SJCRH30 (cell line): ENCODE data around the gene ATOSB. TPM values are rescaled to one million over a fixed set of nuclear protein-coding genes. Genes with fewer than 3 reads are reported as not detected.
"Not testable (repeated sequence)": the region's sequence is repeated elsewhere in the genome, so short reads cannot be mapped to it uniquely, and the experiment has no call there.

Source experiments
- DNase-seq, 2 experiments: peaks; one replicate each; pipeline ENCODE4 v3.0.0-alpha.2; 2015 to 2020
- H3K27ac ChIP-seq: fragments of 250-450 bp; sonication (Bioruptor Pico); 2 replicates; pipeline ENCODE4 v1.5.1; 2020; ENCODE audit warnings: mild to moderate bottlenecking, moderate library complexity
- H3K27me3 ChIP-seq: fragments of 250-450 bp; sonication (Bioruptor Pico); 2 replicates; pipeline ENCODE4 v1.5.1; 2020; ENCODE audit warnings: mild to moderate bottlenecking, moderate library complexity
- H3K36me3 ChIP-seq: fragments of 250-450 bp; sonication (Bioruptor Pico); 2 replicates; pipeline ENCODE4 v1.5.1; 2020; ENCODE audit warnings: mild to moderate bottlenecking, moderate library complexity
- H3K4me1 ChIP-seq: fragments of 250-450 bp; sonication (Bioruptor Pico); 2 replicates; pipeline ENCODE4 v1.5.1; 2020; ENCODE audit warnings: mild to moderate bottlenecking, moderate library complexity
- H3K4me3 ChIP-seq: fragments of 250-450 bp; sonication (Bioruptor Pico); 2 replicates; pipeline ENCODE4 v1.5.1; 2020; ENCODE audit warnings: mild to moderate bottlenecking, moderate library complexity
- H3K9me3 ChIP-seq: fragments of 250-450 bp; sonication (Bioruptor Pico); replicated peaks from 2 replicates; pipeline ENCODE4 v1.5.1; 2020; ENCODE audit warnings: mild to moderate bottlenecking, moderate library complexity
- total RNA-seq: library from RNA; depleted of rRNA; stranded (reverse); fragments of >200 nt; shearing (Covaris generic); gene quantifications from 2 replicates; pipeline ENCODE4 v1.2.3, GENCODE V29; 2014; rRNA removed

Gene ATOSB, protein sequence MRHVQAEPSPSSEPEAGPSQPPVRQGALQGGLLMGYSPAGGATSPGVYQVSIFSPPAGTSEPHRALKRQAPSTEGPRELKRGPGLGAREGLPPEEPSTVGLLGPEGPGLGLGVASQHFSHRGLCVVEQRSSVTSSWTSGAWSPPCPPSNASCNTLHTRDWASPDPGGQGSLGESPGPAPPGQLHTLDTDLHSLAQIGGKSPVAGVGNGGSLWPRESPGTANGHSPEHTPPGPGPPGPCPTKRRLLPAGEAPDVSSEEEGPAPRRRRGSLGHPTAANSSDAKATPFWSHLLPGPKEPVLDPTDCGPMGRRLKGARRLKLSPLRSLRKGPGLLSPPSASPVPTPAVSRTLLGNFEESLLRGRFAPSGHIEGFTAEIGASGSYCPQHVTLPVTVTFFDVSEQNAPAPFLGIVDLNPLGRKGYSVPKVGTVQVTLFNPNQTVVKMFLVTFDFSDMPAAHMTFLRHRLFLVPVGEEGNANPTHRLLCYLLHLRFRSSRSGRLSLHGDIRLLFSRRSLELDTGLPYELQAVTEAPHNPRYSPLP
- total RNA-seq: 4.0 and 4.5 TPM in 2 replicates

GRCh38 chr9:35115680-35116538 lies at the start of gene ATOSB:
Gene ATOSB, minus strand, starts transcription at chr9:35115862. Its CDS starts 7,588 bp downstream, at chr9:35108274.
- no peaks in the 10 kb centered on the region for H3K36me3 ChIP-seq
- H3K9me3 ChIP-seq: no peaks in the 10 kb centered on the region
- H3K27ac ChIP-seq: peak within 1 kb of the TSS; percentile 71
- peaks cover 14% of the 10 kb centered on the region for H3K4me1 ChIP-seq
- peak within 1 kb of the TSS; percentile 57 for H3K4me3 ChIP-seq
- peak; percentile 96 to 97 for DNase-seq
- H3K27me3 ChIP-seq: no peaks in the 10 kb centered on the region

DNA sequence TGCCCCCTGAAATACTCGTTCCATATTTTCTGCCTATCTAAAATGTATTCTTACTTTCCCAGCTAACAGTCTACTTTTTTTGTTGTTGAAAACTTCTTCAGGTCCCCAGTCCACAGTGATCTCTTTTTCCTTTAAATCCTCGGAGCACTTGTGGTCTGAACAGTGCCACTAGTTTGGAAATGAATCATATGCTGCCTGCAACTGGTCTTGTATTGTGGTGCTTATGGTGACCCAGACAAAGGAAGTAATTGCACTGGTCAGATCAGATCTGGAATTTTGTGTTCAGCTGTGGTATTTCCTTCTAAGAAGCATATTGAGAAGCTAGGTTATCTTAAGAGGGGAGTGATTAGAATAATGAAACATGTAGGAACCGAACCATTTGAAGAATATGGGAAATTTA lies 49.0 kb upstream of the ATOSB start:
- Histone ChIP-seq H3K4me3 (no peak overlapping the region), H3K9me3 (no peaks in the 10 kb centered on the region), H3K4me1 (peaks cover 4% of the 10 kb centered on the region; the same call in 1 of the 2 replicates), H3K27me3 (no peaks in the 10 kb centered on the region), H3K36me3 (no peaks in the 10 kb centered on the region), H3K27ac (no peak overlapping the region)
- no peak for DNase-seq

DNA sequence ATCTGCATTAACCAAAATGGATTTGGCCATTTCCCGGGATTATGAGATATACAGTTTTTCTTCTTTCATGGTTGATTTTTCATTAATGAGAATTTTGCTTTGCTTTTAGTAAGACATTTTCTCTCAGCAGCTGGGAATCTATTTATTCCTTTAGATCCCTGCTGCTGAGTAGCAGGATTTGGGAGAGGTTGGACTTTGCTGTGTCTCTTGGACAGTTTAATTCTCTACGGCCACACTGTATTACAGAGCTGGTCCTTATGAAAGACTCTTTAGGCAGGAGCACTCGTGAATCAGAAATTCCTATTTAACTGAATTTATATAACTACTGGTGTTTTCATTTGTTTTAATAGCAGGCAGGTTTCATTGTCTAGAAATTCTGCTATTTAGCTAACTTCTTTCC lies 47.8 kb upstream of the ATOSB start:
- H3K36me3 ChIP-seq: no peaks in the 10 kb centered on the region
- H3K4me3 ChIP-seq: no peak overlapping the region
- no peak overlapping the region for H3K27ac ChIP-seq
- DNase-seq: no peak
- H3K9me3 ChIP-seq: no peaks in the 10 kb centered on the region
- H3K27me3 ChIP-seq: no peaks in the 10 kb centered on the region
- peaks cover 4% of the 10 kb centered on the region; the same call in 1 of the 2 replicates for H3K4me1 ChIP-seq

DNA sequence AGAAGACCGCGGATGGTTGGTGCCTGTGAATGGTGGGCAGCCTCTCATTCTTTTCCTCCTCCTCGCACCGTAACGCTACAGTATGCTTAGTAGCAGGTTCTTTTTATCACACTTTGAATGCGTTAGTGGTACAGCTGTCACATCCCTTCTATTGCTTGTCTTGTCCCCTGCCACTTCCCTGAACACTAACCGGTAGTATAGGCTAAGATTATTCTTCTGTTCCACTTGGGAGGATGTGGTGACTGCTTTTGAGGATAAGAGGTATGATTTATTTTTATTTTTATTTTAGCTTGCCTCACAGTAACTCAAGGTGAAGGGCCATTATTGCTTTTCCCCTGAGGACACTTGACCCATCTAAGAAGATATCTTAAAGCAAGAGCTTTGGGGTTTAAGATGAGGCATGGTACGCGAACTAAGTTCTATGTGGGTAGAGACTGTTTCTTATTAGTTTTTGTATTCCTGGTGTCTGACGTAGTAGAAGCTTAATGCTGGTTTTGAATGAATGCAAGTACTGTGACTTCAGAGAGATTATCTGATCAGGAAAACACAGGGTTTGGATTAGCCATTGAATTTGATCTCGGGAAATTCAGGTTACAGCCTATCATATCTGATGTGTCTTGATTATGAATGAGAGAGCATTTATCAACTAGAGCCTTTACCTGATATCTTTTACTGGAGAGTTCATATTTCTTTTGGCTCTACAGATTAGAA lies 47.1 kb upstream of the ATOSB start:
- DNase-seq: no peak
- Histone ChIP-seq H3K27me3 (no peaks in the 10 kb centered on the region), H3K36me3 (no peaks in the 10 kb centered on the region), H3K4me1 (peaks cover 4% of the 10 kb centered on the region; the same call in 1 of the 2 replicates), H3K4me3 (peak overlapping the region; percentile 69), H3K9me3 (no peaks in the 10 kb centered on the region), H3K27ac (no peak overlapping the region)

GRCh38 chr9:35161713-35162604 lies 46.3 kb upstream of the ATOSB start, which contains the start of gene UNC13B:
Gene UNC13B, plus strand, starts transcription at chr9:35162009. Its CDS starts 275 bp downstream, at chr9:35162284.
- Histone ChIP-seq H3K4me1 (peaks cover 4% of the 10 kb centered on the region; the same call in 1 of the 2 replicates), H3K27me3 (no peaks in the 10 kb centered on the region), H3K27ac (no peak within 1 kb of the TSS), H3K4me3 (peak within 1 kb of the TSS; percentile 69), H3K36me3 (no peaks in the 10 kb centered on the region), H3K9me3 (no peaks in the 10 kb centered on the region)
- peak; percentile 84 to 87 for DNase-seq

GRCh38 chr9:35158501-35159280 lies 43.0 kb upstream of the ATOSB start:
- Histone ChIP-seq H3K9me3 (no peaks in the 10 kb centered on the region), H3K27me3 (no peaks in the 10 kb centered on the region), H3K4me1 (peaks cover 4% of the 10 kb centered on the region; the same call in 1 of the 2 replicates), H3K4me3 (no peak overlapping the region), H3K27ac (no peak overlapping the region), H3K36me3 (no peaks in the 10 kb centered on the region)
- DNase-seq: no peak

DNA sequence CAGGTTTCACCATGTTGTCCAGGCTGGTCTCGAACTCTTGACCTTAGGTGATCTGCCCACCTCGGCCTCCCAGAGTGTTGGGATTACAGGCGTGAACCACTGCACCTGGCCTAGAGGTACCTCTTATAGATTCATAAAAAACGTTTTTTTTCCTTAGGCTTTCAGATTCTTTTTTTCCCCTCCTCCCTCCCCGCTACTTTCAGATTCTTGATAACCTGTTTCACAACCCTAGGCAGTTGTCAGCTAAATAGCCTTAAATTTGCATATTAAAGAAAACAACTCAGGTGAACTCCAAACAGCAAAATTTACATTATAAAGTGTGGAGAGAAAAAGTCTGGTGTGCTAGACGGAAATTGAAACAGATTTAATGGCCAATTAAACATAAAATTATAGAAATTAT lies 42.2 kb upstream of the ATOSB start:
- not testable (repeated sequence) for H3K27ac ChIP-seq, H3K36me3 ChIP-seq, H3K9me3 ChIP-seq, H3K4me1 ChIP-seq, H3K4me3 ChIP-seq, DNase-seq, H3K27me3 ChIP-seq

DNA sequence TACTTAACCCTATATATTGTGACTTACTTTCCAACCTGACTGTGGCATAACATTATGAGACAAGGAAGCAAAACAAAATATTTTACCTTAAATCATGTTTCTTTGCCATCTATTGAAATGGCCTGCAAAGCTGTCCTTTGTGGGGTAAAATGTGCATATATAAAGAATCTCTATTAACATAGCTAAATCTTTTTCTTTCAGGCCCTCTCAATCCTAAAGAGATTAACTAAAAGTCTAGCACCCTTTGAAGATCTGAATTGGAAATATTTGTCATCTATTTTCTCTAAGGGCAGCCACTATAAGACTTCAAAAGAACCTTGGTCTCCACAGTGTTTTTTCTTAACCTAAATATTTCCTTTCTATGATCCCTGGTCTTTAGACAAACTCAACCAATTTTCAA lies 41.1 kb upstream of the ATOSB start:
- H3K27ac ChIP-seq: no peak overlapping the region
- no peaks in the 10 kb centered on the region for H3K9me3 ChIP-seq
- DNase-seq: no peak
- peaks cover 4% of the 10 kb centered on the region; the same call in 1 of the 2 replicates for H3K4me1 ChIP-seq
- H3K4me3 ChIP-seq: no peak overlapping the region
- no peaks in the 10 kb centered on the region for H3K36me3 ChIP-seq
- H3K27me3 ChIP-seq: no peaks in the 10 kb centered on the region

GRCh38 chr9:35152926-35153325 lies 37.3 kb upstream of the ATOSB start:
- Histone ChIP-seq H3K36me3 (no peaks in the 10 kb centered on the region), H3K4me3 (no peak overlapping the region), H3K27me3 (no peaks in the 10 kb centered on the region), H3K4me1 (no peaks in the 10 kb centered on the region), H3K27ac (no peak overlapping the region), H3K9me3 (peaks cover 3% of the 10 kb centered on the region; the same call in 1 of the 2 replicates)
- no peak for DNase-seq

DNA sequence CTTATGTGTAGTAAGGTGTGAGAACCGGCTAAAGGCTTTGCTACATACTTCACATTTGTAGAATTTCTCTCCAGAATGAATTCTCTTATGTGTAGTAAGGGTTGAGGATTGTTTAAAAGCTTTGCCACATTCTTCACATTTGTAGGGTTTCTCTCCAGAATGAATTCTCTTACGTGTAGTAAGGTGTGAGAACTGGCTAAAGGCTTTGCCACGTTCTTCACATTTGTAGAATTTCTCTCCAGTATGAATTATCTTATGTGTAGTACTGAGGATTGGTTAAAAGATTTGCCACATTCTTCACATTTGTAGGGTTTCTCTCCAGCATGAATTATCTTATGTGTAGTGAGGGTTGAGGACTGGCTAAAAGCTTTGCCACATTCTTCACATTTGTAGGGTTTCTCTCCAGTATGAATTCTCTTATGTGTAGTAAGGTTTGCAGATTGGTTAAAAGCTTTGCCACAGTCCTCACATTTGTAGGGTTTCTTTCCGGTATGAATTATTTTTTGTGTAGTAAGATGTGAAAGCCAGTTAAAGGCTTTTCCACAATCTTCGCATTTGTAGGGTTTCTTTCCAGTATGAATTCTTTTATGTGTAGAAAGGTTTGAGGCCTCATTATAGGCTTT lies 32.4 kb upstream of the ATOSB start:
- H3K4me3 ChIP-seq, H3K27ac ChIP-seq, H3K27me3 ChIP-seq, DNase-seq, H3K36me3 ChIP-seq, H3K9me3 ChIP-seq, H3K4me1 ChIP-seq: not testable (repeated sequence)

DNA sequence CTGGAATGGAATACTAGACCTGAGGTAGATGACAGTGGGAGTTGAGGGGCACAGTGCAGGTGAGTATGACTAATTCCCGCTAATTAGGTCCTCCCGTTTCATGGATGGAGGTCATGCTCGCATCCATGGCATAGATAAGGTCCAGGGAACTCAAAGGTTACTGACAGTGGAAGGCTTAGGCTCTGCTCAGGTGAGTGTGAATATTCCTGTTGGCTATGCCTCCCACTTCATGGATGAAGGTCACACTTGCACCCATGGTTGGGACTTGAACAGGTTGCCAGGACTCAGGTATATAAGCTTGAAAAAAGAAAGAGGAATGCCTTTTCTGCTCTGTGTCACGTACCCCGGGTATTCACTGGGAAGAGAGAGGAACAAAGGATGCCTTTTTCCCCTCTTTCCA lies 26.4 kb upstream of the ATOSB start:
- H3K4me1 ChIP-seq: no peaks in the 10 kb centered on the region
- no peak overlapping the region for H3K4me3 ChIP-seq
- no peaks in the 10 kb centered on the region for H3K27me3 ChIP-seq
- peaks cover under 1% of the 10 kb centered on the region; the same call in 1 of the 2 replicates for H3K9me3 ChIP-seq
- DNase-seq: no peak
- H3K36me3 ChIP-seq: no peaks in the 10 kb centered on the region
- no peak overlapping the region for H3K27ac ChIP-seq

DNA sequence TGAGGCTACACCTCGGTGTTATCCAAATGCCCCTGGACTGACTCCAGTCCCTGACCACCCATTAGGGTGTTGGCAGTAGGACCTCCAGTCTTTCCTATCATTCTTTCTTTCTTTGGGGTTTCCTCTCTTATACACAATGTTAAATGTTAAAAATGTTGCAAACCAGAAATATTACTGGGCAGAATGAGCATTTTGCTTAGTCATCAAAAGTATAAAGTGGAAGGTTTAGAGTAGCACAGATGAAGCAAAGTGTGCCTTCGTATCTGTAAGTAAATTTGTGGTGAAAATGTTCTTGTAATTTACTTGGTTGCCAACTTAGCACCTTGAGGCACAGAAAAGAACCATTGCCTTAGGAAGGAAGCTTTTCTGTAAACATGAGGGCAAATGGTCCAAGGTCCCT lies 24.4 kb upstream of the ATOSB start:
- H3K27ac ChIP-seq: no peak overlapping the region
- H3K4me3 ChIP-seq: no peak overlapping the region
- no peaks in the 10 kb centered on the region for H3K27me3 ChIP-seq
- DNase-seq: no peak
- no peaks in the 10 kb centered on the region for H3K4me1 ChIP-seq
- H3K9me3 ChIP-seq: no peaks in the 10 kb centered on the region
- H3K36me3 ChIP-seq: no peaks in the 10 kb centered on the region

DNA sequence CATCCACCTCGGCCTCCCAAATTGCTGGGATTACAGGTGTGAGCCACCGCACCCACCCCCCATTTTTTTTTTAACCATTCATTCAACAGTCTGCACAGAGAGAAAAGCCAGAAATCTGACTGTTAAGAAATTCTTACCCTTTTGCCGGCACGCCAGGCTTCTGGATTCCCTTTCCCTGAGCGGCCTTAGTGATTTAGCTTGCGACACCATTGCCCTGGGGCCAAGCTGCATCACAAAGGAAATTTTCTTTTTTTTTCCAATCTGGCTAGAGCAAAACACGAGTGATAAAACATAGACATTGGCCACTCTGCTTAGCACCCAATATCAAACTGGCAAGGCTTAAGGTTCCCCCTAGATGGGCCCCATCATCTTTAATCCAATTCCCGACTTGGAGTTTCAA lies 21.2 kb upstream of the ATOSB start:
- no peaks in the 10 kb centered on the region for H3K36me3 ChIP-seq
- H3K9me3 ChIP-seq: no peaks in the 10 kb centered on the region
- no peaks in the 10 kb centered on the region for H3K4me1 ChIP-seq
- H3K4me3 ChIP-seq: no peak overlapping the region
- DNase-seq: no peak
- H3K27ac ChIP-seq: no peak overlapping the region
- H3K27me3 ChIP-seq: no peaks in the 10 kb centered on the region
